Measurements from ENCODE around the gene ANKRD44. TPM values are rescaled to one million over a fixed set of nuclear protein-coding genes. Genes with fewer than 3 reads are reported as not detected.
A peak's percentile ranks its signal among the peaks of the same experiment; 100 is the strongest.

ANKRD44 gene
- total RNA-seq, 1 donor from 2014 or later = 6.9 TPM

DNA sequence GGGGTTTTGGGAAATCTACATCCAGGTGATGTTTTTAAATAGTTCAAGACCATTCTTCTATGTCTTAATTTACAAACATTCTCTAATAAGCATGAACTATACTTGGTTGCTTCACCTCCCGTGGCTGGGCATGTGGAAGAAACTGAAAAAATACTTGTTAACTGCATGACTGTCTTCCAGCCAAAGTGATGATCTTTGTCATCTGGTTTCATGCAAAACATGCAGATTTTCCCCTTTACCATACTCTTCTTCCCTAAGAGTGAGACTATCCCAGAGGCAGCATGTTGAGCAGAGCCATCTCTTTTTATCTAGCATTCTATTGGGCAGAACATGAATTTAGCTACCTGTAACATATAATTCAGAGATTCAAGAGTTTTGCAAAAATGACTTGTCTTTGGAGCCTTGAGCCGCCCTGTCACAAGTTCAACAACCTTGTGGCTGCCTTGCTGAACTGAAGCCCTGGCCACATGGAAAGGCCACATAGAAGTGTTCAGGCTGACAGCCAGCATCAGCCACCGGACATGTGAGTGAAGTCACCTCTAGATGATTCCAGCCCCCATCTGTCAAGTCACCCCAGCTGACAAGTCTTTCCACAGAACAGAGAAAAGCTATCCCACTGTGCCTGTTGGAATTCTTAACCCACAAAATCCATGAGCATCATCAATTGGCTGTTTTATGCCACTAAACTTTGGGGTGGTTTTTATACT is 142.8 kb downstream of the ANKRD44 start:
- ATAC-seq = peak; percentile 35
- intact Hi-C loops (cut with micrococcal nuclease) = no loop called here
- DNase-seq = no peak

DNA sequence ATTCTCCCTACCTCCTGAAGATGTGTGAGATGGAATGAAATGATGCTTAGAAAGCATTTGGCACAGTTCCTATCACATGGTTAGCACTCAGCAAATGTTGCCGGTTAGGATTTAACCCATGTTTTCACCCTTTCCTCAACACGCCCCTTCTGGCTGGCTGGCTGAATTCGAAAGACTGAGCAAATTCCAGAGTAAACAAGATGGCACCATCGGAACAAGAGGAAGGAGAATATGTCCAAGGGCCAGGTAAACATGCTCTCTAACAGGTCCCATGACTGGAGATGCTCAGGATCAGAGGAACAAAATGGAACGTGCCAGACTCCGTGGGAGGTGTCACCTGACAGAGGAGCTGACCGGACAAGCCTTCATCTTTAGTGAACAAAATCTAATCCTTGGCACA is 145.6 kb downstream of the ANKRD44 start:
- intact Hi-C loops (cut with micrococcal nuclease) = no loop called here
- ATAC-seq (no peak), DNase-seq (no peak)

DNA sequence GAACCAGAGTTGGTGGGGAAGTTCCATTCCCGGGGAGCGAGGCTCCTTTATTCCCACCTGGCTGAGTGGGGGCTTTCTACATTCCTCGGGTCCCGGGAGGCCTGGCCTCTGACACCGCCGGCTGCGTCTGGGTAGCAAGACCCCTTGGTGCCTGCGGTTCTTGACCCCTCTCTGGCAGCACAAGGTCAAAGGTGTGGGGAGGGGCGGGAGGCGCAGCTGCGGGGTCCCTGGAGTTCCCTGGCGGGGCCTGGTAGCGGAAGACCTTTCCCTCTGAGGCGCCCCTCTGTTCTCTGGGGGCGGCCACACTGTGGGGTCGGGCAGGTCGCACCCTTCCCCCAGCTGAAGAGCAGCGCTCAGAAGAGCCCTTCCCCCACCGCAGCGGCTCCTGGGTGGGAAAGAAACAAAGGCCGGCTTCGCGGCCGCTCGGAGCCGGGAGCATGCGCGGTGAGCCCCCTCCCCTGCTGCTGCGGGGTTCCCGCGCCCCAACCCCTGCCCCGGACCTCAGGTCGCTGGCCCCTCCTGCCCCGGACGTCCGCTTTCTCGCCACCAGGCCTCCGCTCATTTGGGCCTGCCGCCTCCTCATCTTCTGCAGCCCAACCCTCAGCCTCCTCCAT is 146.3 kb downstream of the ANKRD44 start:
- DNase-seq (peak; percentile 44), ATAC-seq (peak; percentile 64)
- intact Hi-C loops (cut with micrococcal nuclease) = no loop called here

DNA sequence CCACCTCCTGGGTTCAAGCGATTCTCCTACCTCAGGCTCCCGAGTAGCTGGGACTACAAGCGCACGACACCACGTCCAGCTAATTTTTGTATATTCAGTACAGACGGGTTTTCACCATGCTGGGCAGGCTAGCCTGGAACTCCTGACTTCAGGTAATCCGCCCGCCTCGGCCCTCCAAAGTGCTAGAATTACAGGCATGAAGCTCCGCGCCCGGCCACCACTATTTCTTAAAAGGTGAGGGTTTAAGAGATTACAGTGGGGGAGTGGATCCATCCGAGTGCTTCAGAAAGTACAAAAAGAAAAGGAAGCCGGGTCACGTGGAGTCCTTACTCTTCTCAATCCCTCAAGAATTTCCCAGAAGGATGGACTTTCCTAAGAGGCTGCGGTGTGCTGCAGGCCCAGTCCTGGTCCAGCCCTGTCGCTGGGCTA is 146.9 kb downstream of the ANKRD44 start:
- intact Hi-C loops (cut with micrococcal nuclease) = no loop called here
- DNase-seq (no peak), ATAC-seq (peak; percentile 42)

DNA sequence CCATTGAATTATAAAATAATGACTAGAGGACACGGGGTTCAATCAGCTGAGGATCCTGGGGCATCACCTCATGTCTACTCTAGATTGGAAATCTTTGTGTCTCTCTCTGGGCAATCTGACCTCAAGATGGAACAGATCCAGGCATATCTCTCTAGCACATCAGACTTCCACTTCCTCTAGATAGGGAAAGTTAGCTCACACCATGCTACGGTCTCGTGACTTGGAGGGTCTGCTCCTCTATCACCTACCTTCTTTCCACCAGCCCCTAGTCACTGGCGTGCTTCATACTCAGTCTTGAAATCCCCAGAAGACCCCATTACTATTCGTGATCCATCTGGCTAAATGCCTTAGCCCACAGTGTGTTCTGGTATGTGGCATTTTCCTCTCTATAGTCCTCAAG is 148.8 kb downstream of the ANKRD44 start:
- ATAC-seq (no peak), DNase-seq (no peak)
- intact Hi-C loops (cut with micrococcal nuclease) = no loop called here

DNA sequence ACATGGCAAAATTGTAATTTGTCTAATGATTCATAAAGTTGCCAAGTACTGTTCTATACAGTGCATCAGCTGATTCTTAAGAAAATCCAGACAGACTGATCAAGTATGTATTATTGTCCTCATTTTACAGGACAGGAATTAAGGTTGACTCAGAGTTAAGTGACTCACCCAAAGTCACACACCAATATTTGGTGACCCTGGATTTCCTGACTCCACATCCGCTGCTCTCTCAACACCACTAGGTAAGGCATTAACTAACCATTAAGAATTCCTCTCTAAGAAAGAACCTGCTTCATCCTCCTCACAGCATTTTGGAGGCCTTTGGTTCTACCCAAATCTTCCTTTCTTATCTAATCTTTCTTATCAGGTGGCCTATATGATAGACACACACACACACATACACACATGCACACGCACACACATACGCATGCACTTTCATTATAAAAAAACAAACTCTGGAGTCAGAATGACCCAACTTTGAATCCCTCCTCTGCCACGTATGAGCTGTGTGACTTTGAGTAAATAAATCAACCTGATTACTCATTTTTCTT is 150.8 kb downstream of the ANKRD44 start:
- no peak for ATAC-seq
- DNase-seq = no peak
- intact Hi-C loops (cut with micrococcal nuclease) = no loop called here

DNA sequence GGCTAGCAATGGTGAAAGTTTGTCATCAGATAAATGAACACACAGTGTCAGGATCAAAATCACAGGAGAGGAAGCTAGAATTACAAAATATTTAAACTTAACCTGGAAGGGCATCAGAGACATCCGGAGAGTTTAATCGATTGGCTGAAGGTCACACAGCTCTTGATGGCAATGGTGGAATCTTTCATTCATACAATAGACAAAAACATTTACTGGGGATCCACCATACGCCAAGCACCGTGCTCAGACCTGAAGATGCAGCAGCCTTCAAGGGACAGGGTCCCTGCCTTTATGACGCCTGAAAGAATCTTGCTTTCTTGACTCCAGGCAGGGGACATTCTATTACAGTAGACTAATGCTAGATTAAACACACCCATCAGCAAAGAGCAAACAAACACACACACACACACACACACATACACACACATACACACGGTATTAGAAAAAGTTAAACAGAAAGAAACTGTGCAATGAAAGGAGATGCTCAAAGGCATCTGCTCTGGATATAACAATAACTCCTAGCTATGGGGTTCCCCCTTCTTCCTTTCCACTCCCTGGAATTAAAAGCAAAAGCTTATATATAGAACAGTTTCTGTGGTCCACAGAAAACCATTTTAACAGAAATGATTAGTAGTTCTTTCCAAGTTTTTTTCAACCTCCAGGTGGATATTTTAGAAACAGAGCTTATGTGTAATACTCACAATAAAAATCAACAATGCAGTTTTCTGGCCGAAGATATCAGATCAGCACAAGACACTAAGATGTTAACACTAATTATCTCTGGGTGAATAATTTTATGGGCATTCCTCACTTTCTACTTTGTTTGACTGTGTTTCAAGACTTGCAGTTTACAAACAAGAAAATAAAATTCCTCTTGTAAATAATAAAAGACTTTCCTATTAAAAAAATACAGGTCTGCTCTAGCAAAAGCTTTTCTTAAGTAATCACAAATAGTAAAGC is 151.7 kb downstream of the ANKRD44 start:
- intact Hi-C loops (cut with micrococcal nuclease) = no loop called here
- DNase-seq = no peak
- no peak for ATAC-seq

DNA sequence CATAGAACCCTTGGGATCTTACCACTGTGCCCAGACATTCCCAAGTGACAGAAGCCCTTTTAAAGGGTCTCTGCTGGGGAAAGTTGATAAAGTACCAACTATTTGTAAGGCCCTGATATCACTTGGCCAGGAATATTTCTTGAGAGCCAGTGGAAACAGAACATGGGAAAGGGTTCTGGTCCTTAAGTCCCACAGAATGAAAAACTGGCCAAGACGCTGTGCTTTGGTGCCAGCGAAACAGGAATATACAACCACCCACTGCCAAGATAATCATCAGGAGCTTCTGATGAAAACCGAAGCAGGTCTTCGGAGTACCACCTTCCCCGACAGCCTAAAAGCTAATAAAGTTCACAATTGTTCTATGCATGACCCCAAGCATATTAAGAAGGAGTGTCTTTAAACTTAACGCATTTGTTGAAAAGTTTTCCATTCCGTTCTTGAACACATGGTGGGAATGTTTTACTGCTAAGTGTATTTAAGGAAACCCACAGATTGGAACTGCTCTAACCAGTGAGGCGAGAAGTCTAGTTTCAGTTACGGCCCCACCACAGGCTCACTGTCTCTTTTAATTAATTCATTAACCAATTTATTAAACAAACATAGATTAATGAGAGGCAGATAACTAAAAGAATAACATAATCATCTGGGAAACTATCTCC is 152.6 kb downstream of the ANKRD44 start:
- ATAC-seq (no peak), DNase-seq (no peak)
- intact Hi-C loops (cut with micrococcal nuclease) = no loop called here

DNA sequence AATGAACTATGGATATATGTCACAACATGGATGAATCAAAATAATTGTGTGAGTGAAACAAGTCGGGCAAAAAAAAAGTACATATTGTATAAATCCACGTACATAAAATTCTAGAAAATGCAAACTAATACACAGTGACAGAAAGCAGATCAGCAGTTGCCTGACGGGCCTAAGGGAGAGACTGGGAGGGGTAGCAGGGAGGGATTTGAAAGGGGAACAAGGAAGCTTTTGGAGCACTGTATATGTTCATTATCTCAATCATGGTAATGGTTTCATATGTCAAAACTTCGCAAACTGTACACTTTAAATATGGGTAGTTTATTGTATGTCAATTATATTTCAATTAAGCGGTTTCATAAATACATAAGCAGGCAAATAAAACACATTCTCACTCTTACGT is 153.8 kb downstream of the ANKRD44 start:
- DNase-seq (no peak), ATAC-seq (no peak)
- intact Hi-C loops (cut with micrococcal nuclease) = no loop called here

DNA sequence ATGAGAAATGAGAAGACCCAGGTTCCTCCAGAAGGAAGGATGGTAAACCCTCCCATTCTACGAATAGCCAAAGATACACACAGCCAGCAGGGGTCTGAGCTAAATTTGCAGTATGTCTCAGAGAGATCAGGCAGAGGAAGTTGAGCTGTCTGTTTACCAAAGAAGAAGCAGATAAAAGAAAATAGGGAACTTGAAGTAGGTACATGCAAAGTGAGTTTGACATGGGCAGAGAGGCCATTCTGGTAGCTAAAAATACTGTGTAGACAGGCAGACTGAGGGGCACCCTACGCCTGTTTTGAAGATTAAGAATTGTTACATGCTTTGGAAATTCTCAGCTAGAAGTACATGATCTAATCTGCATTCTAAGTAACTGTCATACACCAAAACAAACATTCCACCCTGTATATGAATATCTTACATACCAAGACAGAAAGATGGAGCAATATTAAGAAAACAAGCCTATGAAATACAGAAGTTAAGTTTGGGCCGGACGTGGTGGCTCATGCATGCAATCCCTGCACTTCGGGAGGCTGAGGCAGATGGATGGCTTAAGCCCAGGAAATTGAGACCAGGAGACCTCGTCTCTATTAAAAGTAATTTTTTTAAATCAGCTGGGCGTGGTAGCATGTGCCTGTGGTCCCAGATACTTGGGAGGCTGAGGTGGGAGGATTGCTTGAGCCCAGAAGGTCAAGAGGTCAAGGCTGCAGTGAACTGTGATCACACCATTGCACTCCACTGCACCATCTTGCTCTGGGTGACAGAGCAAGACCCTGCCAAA is 157.9 kb downstream of the ANKRD44 start:
- no peak for DNase-seq
- intact Hi-C loops (cut with micrococcal nuclease) = no loop called here
- peak; percentile 44 for ATAC-seq

DNA sequence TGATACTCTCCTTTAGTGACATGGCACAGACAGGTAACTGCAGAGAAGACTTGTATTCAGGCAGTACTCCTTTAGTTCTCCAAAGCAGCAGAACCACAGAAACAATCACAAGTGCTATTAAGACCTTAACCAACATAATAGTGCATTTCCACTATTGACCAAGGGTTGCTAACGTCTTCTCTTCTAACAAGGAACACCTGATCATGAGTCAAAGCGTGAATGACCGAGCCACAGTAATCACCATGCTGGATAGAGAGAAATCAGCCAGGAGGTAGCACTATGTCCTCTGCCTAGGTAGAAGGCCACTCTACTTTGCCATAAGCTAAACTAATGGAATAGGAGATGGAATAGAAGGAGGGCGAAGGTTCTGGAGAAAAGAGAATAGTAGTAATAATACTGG is 161.0 kb downstream of the ANKRD44 start:
- no peak for ATAC-seq
- intact Hi-C loops (cut with micrococcal nuclease) = no loop called here
- DNase-seq = no peak

DNA sequence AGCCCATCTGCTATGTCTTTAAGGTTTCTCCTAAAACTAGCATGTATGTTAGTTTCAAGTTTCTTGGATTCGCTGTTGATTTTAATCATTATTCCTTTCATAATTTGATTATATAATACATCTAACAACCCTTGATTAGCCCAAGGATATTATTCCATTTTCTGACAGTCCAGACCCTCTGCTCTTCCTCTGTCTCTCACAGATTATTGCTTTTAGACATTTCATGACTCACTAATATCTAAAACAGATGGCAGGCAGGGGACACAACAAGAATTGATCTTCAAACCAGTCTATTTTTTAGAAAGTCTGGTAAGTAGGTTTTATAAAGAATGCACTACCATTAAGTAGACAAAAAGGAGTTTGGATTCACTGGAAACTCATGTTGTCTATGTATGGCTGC is 162.2 kb downstream of the ANKRD44 start:
- ATAC-seq (no peak), DNase-seq (no peak)
- intact Hi-C loops (cut with micrococcal nuclease) = no loop called here

DNA sequence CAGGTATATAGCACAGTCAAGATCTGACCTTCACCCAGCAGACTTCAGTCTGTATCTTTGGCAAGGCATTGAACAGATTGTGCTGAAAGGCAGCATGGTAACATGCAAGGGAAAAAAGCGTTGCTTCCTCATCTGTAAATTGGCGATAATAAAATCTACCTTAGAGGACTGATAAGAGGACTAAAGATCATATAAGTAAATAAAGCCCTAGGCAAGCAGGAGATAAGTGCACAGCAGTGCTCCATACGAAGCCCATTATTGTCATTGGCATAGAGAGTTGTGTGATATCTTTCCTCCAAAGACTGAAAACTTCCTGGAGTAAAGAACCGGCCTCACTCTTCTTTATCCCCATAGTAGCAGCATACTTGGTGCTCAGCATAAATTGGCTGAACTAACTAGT is 162.6 kb downstream of the ANKRD44 start:
- intact Hi-C loops (cut with micrococcal nuclease) = no loop called here
- DNase-seq = no peak
- no peak for ATAC-seq

DNA sequence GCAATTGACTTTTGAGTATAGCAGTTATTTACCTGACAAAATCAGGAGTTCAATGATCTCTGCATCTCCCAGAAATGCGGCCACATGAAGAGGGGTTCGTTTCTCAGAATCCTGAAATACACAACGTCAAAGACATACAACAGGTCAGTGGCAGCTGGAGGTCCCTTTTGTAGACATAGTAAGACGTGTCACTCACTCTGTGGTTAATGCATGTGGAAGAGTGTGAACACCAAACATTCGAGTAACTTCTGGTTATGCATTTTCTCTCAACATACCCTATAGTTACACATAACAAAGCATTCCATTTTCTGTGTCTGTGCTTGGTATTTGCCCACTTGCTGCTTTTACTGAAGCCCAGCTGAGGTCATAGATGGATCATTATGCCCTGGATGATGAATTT is 163.6 kb downstream of the ANKRD44 start:
- intact Hi-C loops (cut with micrococcal nuclease) = no loop called here
- no peak for ATAC-seq
- DNase-seq = no peak

DNA sequence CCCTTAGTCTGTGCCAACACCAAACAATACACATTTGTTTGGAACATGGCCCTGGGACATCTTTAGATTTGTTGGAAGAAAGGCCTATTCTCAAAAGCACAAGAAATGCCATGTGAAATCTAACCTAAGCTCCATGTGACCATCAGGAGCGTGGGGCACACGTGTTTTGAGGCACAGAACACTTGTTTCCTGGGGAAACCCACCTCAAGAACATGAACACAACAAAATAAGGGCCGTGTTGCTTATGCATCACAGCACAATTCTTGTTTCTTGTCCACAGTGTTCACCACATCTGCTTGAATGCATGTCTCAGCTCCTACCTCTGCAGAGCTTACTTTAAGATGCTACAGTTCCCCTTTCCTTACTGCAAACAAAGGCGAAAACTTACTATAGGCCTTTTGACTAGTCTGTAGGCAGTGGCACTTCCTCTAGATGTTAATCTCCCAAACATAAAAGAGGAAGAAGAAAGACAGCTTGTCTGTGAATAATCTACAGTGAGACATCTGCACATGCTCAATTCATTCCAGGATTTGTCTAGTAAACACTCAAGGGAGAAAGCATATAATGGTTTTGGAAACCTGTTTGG is 165.0 kb downstream of the ANKRD44 start:
- ATAC-seq (peak; percentile 23), DNase-seq (no peak)
- intact Hi-C loops (cut with micrococcal nuclease) = no loop called here

DNA sequence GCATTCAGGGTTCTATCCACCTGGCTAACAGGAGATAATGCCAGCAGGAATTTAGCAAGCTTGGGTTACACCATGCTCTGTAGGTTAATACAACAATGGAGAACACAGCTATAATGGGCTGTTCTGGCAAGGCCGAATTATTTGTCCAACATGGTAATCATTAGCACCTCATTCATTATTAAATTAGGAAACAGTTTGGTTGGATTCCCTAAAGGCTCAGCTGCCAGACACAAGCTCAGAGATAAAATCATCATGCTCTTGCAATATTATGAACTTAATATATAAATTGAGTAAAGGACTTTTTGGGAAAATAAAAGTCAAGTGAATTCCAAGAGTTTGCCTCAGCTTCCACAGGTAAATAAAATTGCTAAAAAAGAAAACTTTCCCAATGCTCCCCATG is 166.4 kb downstream of the ANKRD44 start:
- no peak for DNase-seq
- intact Hi-C loops (cut with micrococcal nuclease) = no loop called here
- no peak for ATAC-seq

DNA sequence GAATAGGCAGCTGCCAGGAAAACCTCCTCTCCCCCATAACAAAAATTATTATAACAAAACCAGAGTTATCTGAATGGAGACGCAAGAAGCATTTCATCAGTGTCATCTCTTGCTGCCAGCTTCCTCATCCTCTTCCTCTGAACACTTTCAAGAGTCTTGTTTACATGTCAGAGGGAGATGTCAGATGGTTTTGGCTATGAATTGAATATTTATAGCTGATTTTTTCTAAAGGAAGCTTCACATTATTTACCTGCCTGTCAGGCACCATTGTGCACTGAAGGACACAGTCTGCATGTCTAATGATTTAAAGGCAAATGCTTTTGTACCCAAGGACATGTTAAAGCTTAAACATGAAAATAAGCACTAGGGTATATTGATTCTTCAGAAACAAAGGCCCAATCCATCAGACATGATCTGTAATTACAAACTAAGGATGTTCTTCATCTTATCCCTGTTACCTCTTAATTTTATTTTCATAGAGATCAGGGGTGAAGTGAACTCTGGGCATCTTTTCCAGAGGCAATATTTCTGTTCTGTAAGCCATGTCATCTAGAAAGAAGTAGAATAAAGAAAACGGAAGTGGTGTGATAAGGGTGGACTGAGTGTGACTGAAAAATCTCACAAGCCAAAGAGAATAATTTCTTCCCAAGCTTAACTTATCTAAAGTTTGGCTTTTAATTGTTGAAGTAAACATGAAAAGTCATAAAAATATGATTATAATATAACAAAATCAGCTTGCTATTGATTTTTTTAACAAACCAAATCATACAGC is 168.7 kb downstream of the ANKRD44 start:
- ATAC-seq (no peak), DNase-seq (no peak)
- intact Hi-C loops (cut with micrococcal nuclease) = no loop called here

DNA sequence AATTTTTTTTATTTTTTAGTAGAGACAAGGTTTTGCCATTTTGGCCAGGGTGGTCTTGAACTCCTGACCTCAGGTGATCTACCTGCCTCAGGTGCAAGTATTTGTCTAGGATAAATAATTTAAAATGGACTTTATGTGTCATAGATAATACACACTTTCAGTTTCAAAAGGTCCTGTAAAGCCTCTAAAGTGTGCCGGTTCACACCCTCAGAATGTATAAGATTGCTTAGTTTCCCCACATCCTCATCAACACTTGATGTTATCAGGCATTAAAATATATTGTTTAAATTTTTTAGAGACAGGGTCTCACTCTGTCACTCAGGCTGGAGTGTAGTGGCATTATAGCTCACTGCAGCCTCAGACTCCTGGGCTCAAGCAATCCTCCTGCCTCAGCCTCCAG is 170.5 kb downstream of the ANKRD44 start:
- intact Hi-C loops (cut with micrococcal nuclease) = no loop called here
- no peak for ATAC-seq

More for the DNA sequence above, 170.5 kb downstream of the ANKRD44 start:
- no peak for DNase-seq
